Epithelial cell of proximal tubule (primary cell): ENCODE measurements around the gene EPAS1. TPM values are rescaled to one million over a fixed set of nuclear protein-coding genes. Genes with fewer than 3 reads are reported as not detected.

ENCODE experiments used
- DNase-seq: peaks from one replicate; pipeline ENCODE4 v3.0.0-alpha.2; 2011; ENCODE audit warnings: low read depth
- H3K4me3 ChIP-seq: 2 replicates; pipeline ENCODE4 v1.5.1; 2011; ENCODE audit warnings: low read depth, mild to moderate bottlenecking, low read length
- total RNA-seq: library from RNA; depleted of rRNA; stranded (reverse); fragments of >200 nt; gene quantifications from 2 replicates; pipeline ENCODE4 v1.2.3, GENCODE V29; 2015
- TF ChIP-seq, protein P1 (sequence below): conservative IDR thresholded peaks from 2 replicates; pipeline ENCODE4 v1.5.1; 2012; ENCODE audit warnings: low read depth, mild to moderate bottlenecking, low read length

The EPAS1 gene
- total RNA-seq, 1 donor from 2014 or later = 33.8 TPM

DNA sequence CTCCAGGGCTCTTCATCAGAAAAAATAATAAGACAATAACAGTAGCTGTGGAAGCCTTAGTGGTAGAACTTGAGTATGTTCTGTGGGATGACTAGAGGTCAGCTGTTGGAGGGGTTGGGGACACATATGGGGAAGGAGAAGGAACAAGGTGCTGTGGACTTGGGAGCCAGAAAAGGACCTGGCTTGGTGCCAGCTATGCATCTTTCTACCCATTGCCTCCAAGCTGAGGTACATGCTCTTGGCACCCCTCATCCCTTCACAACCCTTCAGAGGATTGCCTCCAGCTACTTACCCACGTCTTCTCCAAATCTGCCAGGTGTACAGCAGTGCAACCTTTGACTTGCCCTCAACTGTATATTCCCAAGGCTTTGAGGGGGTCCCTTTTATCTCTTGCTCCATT, 15.3 kb upstream of the EPAS1 start:
- TF ChIP-seq, protein P1, sequence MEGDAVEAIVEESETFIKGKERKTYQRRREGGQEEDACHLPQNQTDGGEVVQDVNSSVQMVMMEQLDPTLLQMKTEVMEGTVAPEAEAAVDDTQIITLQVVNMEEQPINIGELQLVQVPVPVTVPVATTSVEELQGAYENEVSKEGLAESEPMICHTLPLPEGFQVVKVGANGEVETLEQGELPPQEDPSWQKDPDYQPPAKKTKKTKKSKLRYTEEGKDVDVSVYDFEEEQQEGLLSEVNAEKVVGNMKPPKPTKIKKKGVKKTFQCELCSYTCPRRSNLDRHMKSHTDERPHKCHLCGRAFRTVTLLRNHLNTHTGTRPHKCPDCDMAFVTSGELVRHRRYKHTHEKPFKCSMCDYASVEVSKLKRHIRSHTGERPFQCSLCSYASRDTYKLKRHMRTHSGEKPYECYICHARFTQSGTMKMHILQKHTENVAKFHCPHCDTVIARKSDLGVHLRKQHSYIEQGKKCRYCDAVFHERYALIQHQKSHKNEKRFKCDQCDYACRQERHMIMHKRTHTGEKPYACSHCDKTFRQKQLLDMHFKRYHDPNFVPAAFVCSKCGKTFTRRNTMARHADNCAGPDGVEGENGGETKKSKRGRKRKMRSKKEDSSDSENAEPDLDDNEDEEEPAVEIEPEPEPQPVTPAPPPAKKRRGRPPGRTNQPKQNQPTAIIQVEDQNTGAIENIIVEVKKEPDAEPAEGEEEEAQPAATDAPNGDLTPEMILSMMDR = no peak
- no peak overlapping the region for H3K4me3 ChIP-seq
- DNase-seq = no peak

DNA sequence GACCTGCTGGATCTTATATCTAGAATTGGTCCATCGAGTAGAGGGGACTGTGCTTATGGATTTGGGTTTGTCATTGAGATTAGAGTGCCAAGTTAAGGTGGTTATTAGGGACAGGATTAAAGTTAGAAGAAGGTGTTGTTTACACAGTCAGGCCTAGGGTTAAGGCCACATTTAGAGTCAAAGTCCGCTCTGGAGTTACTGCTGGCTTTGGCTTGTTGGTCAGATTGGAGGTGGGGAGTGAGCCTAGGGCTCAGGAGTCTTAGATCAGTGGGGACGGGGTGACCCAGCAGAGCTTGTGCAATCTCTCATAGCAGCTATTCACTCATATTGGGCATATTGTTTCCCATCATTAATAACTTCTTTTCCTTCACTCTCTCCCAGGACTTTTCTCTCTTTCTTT, 13.5 kb upstream of the EPAS1 start:
- DNase-seq = no peak
- H3K4me3 ChIP-seq = no peak overlapping the region
- TF ChIP-seq, protein P1 = no peak

DNA sequence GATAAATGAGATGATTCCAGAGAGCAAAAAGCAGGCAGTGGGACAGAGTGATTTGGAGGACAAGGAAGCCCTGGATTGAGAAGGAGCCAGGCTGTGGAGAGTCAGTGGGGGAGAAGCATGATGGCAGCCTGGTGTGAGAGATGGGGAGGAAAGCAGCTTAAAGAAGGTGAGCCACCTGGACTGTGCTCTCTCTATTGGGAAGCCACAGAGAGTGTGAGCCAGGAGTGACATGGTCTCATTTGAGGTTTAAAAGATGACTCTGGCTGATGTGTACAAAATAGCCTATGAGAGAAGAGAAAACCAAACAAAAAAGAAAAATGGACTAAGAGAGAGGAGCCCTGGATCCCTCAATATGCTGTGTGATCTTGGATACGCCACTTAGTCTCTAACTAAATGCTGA, 12.9 kb upstream of the EPAS1 start:
- no peak overlapping the region for H3K4me3 ChIP-seq
- DNase-seq = no peak
- TF ChIP-seq, protein P1 = no peak

DNA sequence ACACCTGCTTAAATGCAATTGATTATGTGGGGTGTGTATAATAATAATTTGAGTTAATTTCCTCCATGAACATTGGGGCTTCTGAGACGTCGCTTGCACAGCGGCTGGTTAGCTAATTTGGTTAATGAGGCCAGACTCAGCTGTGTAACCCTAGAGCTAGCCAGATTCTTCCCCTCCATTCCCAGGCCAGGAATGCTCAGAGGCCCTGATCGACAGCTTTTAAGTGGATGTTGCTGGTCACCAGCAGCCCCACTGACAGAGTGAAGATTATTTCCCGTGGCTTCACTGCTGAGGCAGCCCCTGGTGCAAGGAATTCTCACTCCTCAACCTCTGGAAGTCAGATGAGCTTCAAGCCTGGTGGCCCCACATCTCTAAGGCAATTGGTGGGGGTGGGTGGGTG, 12.4 kb upstream of the EPAS1 start:
- H3K4me3 ChIP-seq = no peak overlapping the region
- DNase-seq = no peak
- TF ChIP-seq, protein P1 = no peak

DNA sequence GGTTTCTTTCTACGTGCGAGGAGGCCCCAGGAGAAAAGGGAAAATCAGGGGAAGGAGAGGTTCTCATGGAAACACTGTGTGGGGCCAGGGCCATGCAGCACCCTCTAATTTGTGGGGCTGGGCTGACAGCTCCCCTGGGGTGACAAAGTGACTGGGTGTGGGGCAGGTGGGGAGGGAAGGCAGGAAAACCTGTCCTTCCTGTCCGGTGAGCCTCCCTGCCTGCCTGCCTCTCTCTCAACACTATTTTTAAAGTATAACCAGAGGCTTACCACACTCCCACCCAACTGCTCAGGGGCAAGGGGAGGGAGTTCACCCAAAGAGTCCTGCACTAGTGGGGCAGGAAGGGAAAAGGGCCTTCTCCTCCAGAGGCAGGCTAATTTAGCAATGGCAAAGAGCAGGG, 10.5 kb upstream of the EPAS1 start:
- TF ChIP-seq, protein P1 = no peak
- DNase-seq = no peak
- H3K4me3 ChIP-seq = no peak overlapping the region

DNA sequence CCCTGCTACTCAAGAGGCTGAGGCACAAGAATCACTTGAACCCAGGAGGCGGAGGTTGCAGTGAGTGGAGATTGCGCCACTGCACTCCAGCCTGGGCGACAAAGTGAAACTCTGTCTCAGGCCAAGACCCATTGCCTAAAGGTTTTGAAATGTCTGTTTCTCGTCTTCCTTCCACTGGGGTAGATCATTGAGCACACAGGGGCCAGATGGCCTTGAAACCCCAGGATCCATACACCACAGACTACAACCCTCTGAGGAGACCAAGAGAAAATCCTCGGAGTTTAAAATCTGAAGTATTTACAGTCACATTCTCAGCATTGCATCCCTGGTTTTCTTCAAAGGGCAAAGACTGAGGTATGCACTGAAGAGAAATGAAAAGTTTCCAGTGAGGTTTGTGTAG, 7.1 kb upstream of the EPAS1 start:
- DNase-seq = no peak
- TF ChIP-seq, protein P1 = no peak
- H3K4me3 ChIP-seq = no peak overlapping the region

DNA sequence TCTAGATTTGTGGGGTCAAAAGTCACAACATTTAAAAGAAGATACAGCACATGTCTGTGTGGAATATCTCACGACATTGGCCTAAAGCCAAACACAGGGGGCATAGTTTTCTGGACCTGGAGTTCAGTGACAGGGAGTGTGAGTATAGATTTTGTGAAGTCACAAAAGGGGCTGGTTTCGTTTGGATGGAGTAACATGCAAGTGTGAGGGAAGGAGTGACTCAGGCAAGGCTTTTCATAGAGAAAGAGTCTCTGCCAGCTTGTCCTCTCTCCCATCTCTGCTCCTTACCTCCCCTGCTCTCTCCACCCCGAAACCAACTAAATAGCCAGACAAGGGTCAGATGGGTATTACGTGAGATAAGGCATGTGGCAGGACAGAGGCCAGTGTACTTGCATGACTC, 3.7 kb upstream of the EPAS1 start:
- no peak overlapping the region for H3K4me3 ChIP-seq
- TF ChIP-seq, protein P1 = no peak
- no peak for DNase-seq
